Myocyte (in vitro differentiated cells): ENCODE data around the gene ATF6B. TPM values are rescaled to one million over a fixed set of nuclear protein-coding genes. Genes with fewer than 3 reads are reported as not detected.
"Not testable (repeated sequence)": the region's sequence is repeated elsewhere in the genome, so short reads cannot be mapped to it uniquely, and the experiment has no call there.

ENCODE experiments used
- DNase-seq: peaks from one replicate; pipeline ENCODE4 v3.0.0-alpha.2; 2012; ENCODE audit warnings: low read depth
- total RNA-seq: library from RNA; depleted of rRNA; stranded (reverse); fragments of >200 nt; gene quantifications from 2 replicates; pipeline ENCODE4 v1.2.3, GENCODE V29; 2014

ATF6B gene
- total RNA-seq, 1 donor from 2014 or later, result 26.4 TPM

DNA sequence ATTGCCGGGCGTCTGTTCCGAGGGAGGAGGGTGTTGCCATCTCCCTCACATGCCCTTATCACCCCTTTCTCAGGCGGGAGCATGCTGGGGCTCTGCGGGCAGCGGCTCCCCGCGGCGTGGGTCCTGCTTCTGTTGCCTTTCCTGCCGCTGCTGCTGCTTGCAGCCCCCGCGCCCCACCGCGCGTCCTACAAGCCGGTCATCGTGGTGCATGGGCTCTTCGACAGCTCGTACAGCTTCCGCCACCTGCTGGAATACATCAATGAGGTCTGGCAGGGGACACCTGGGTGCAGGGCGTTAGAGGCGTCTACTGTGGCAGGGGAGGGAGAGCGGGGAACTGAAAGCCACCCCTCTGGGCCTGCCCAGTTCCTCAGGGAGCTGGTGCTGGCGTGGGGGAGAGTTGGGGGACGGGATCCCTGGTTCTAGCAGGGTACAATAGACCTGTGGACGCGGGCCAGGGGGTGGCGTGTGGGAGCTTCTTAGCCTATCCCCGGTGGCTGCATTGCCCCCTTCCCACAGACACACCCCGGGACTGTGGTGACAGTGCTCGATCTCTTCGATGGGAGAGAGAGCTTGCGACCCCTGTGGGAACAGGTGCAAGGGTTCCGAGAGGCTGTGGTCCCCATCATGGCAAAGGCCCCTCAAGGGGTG is 26.6 kb upstream of the ATF6B start:
- DNase-seq, result peak; percentile 81

DNA sequence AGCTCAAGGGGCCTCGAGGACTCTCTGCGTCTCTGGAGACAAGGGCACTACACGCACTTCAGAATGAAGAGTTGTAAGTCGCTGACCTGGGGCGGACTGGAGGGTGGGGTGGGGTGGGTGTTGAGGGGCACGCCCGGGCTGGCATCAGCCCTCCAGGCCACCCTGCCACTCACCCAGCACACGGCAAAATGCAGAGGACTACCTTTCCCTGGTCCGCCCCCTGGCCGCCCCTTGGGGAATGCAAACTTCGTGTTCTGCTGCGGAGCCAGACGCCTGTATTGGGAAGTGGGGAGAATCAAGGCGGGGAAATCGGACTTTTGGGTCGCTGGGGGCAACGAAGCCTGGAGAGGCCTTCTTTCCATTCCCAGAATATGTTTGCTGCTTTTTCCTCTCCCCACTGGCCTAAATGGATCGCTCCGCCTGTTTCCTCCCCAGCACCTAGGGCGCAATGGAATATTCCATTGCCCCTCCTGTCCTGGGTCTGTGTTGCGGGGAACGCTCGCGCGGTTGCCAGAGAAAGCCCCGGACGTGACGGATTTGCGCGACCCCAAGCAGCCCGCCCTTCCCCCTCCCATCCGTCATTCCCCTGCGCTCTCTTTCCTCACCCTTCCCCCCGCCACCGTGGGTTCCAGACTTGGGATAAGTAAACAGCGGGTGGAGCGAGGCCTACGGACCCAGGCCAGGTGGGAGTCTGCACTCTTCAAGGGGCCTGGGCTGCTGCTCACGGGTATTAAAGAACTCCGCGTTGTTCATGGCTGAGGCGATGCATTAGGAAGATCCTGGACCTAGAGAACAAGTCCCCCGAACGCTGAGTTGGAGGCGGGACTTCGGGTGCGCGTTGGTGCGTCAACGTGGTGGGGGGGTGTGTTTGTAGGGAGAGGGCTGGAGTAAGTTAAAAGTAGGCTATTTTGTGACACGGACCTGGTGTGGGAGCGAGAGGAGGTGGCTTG is 25.8 kb upstream of the ATF6B start, which contains the start of gene PPT2:
TSS of gene PPT2 (plus strand) at position 578 of the 950 bp plus-strand sequence. CDS start 454 bp downstream, outside the sequence.
- DNase-seq, result peak; percentile 94

DNA sequence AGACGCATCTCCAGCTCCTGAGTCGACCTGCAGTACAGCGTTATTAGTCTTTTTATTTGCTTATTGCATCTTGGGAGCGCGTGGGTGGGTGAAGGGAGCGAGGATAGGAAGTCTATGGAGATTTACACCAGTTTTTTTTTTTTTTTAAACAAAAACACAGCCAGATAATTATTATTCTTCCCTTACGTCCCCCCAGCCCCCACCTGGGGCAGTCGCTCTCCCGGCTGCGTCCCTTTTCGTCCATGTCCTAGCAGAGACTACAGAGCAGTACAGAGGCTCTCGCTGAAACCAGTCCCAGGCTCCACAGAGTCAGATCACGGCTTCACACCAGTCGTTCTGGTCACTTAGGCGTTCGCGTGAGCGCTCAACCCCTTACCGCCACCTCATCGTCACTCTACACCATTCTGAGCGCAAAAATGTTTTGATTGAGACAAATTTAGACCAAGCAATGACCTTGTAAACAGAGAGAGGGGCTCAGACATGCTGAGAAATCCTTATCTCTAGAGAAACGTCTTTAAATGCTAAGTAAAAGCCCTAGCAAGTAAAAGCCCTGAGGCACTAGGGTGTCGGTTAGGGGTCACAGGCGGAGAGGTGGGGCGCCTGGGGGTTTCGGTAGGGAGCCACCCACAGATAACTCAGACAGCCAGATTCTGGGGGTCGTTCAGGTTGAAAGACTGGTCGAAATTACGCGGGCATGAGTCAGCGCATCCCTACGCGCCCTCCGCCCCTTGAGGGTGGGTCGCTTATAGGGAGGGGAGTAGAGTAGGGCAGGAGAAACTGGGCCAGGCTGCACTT is 24.9 kb upstream of the ATF6B start:
- peak; percentile 16 for DNase-seq

DNA sequence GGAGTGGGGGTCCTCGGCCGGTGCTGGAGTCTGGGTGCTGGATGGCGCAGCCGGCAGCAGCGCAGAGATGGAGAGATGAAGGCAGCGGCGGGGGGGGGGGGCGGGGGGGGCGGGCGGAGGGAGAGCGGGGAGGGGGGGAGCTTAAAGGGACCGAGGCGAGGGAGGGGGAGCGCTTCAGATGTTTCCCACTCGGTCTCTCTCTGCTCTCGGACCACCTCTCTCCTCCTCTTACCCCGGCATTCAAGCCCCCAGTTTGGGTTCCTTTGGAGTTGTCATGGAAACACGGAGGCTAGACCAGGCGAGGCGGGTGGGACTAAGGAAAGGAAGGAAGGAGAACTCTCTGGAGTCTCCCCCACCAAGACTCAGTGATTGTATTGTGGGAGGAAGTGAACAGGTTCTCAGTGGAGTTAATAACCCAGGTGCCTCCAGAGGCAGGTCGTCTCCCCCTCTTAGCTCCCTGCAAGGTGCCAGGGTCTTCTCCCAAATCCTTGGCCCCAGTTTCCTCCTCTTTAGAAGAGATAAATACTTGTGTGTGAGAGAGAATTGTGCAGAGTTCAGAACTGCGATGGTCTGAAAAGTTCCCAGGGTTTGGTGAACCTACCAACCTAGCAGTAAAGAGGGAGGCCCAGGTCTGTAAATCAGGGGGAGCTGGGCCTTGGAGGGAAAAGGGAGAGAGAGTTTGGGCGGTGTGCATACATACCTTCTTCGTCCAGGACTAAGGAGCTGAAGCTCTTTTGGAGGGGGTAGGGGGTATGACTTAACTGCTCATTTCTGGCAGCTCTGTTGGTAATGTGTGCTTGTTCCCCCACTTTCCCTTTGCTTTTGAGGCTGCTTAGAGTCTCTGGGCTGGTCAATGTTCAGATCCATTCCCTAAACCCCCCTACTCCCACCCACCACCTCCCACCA is 24.1 kb upstream of the ATF6B start, which contains the start of gene PRRT1:
TSS of gene PRRT1 (minus strand) at position 77 of the 906 bp plus-strand sequence. CDS start 112 bp downstream, outside the sequence.
- no peak for DNase-seq

DNA sequence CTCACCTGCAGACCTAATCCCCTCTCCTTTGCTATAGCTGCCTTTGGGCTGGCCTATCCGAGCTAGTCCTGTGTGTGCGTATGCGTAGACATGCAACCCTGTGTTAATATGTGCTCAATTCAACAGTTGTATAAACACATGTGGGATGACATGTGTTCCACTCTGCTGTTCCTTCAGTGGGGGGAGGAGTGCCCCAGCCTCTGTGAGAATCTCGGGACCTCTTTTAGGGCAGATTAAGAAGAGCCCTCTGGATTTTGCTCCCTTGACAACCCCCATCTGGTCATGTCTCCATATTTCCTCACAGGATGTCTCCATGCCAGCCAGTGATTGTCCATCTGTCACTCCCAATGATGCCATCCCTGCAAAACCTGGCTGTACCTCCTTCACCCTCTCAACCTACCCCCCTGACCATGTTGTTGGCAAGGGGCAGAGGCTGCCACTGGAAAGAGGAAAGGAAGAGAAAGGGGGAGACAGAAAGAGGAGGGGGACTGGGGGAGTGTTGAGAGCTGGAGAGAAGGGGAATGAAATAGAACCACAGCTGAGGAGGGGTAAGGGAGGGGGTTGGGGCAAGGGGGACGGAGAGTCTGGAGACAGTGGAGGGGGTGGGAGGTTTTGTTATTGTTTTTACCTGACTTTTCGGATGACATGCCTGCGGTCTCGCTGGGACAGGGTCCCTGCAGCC is 23.3 kb upstream of the ATF6B start:
- no peak for DNase-seq

DNA sequence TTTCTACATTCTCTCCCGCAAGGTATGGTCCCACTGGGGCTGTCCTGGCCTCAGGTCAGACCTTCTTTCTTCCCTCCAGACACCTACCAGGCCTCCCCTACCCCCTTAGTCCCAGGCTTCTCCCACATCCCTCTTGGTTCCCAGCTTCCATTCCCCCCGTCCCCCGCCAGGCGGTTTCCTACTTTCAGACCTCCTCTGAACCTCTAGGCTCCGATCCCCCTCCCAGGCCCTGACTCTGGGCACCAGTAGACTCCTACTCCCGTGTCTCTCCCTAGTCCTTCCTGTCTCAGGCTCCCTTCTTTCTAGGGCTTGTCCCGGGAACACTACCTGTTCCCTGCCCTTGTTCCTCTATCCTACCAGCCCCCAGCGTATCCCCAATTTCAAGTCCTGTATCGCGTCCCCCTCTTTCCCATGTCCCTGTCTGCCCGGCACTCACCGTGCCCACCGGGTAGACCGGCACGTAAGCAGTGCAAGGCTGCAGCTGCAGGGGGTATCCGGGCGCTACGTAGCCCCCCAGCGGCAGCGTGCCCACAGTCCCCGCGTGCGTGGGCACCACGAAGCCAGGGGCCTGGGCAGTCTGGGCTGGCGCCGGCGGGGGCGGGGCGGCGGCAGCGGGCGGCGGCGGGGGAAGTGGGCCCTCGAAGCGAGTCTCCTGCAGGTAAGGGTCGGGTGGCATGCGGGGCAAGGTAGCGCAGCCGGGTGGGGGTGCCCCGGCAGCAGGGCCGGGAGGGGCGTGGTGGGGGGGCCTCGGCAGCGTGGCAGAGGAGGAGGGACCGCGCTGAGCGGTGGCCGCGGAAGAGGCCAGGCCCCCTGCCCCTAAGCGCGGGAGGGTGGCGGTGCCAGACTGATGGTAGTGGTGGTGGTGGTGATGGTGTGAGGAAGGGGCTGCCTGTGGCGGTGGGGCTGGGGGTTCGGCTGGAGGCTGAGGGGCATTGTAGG is 22.2 kb upstream of the ATF6B start:
- DNase-seq, result no peak

DNA sequence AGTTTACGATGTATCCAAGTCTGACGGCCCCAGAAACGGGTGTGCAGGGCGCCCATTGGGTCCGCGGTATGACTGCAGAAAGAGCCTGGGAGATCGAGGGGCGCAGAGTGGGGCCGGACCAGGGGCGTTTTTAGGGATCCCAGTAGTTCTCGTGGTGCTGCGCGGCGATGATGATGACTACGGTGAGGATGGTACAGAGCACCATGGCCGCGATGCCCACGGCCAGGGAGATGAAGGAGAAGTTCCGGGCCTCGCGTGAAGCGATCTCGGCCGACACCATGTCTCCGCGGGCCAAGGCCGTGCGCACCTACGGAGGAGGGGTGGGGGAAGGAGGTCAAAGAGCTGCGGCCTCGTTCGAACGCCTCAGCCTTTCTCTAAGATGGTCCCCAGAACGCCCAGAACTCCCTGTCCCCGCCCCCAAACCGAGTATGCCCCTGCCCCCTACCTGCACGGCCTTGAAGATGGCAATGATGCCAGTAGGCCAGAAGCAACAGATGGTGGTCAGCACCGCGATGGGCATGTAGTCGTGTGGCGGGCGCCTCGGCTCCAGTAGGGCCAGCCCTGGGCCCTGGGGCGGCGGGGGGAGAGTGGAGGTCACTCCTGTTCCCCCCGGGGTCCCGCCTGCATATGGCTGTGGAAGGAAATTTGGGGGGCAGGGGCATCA is 21.2 kb upstream of the ATF6B start:
- DNase-seq, result no peak

DNA sequence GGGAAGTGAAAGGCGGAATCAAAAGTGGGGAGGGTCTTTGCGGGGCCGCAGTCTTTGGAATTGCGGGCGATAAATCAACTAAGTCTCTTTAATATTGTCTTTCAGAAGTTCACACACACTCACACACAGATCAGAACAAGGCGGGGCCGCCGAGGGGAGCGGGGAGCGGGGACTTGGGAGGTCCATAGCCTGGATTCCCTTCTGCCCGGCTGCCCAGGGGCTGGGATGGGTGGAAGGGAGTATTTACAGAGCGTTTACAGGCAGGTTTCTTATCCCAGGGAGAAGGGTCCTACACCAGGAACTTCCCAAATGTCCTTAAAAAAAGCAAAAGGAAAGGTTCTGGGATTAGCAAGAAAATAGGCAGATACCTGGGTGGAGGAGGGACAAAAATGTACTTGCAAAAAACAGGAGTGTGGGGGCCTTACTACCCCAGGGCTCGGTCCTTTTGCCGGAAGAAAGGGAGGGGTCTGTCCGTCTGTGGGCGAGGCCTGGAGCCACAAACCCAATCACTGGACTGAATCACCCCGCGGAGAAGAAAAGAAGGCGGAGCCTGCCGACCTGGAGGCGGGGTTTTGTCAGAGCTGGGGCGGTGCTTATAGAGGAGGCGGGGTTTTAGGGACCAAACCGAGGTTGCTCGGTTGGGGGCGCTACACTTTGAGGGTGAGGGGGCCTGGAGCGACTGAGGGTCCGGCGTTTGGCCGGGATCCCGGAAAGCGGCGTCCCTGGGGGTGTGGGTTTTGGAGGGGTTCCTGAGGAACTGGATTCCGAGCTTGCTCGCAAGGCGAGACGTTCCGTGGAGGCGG is 20.4 kb upstream of the ATF6B start:
- no peak for DNase-seq

DNA sequence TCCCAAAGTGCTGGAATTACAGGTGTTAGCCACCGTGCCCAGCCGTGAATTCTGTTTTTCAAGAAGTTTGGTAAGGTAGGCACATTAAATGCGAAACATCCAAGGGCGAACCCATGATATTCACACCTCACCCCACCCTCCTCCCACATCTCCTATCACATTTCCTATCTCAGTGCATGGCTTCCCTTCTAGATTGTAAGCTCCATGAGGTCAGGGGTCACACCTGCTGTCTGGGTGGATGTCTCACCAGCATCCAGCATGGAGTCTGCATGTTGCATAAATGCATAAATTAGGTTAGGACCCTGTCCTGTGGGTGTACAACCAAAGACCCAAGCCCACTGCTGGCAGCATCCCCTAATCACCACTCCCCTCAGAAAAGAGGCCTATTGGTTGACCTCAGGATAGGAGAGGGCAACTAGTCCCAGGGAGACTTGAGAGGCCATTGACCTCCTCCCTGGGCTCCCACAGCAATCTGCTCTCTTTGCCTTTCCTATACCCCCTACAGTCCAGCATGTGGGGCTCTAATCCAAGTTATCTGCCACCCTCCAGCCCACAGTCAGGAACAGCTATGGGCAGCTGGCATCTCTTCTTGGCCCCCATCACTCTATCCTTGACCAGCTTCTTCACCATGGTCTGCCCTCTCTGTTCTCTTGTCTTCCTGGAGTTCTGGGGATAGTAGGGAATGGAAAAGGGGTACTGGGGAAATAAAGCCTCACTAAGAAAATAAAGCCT is 19.5 kb upstream of the ATF6B start:
- DNase-seq, result no peak

DNA sequence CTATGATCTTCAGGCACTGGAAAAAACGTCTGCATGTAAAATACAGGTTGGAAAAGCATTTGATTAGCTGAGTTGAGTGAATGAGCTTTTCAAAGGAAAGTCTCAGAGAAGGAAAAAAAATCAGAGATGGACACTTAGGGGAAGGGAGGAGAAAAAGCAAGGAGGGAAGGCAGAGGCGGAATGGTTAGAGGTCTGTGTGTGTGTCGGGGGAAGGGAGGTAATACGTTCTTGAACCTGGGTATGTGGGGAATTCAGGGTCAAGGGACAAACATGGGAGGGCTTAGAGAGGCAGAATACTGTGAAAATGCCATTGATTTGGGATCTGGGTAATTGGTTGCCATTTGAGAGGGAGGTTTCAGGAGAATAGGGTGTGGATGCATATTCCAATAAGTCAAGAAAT is 18.6 kb upstream of the ATF6B start:
- DNase-seq, result no peak

DNA sequence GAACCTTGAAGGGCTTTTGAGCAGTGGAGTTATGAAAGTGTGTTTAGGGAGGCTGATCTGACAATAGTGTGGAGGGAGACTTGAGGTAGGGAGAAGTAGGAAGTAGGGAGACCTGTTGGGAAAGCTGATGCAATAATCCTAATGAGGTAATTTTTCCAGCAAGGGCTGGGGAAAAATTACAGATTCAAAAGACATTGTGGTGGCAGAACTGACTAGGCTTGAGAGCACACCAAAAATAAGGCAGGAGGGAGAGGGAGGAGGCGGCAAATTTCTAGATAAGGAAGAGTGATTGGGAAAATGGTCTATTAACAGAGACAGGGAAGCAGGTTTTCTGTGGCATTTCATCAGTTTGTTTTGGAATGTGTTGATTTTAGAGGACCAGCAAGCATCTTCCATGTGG is 18.2 kb upstream of the ATF6B start:
- no peak for DNase-seq

DNA sequence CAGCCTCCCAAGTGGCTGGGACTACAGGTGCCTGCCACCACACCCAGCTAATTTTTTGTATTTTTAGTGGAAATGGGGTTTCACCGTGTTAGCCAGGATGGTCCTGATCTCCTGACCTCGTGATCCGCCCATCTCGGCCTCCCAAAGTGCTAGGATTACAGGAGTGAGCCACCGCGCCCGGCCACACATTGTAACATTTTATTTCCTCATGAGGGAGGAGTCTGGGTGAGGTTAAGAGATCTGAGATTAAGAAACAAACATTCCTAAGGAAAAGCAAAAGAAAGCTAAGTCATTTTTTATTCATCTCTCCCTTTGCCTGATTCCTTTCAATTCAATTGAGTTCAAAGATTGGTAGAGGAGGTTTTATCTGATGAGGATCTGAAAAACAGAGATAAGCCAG is 16.2 kb upstream of the ATF6B start:
- not testable (repeated sequence) for DNase-seq

DNA sequence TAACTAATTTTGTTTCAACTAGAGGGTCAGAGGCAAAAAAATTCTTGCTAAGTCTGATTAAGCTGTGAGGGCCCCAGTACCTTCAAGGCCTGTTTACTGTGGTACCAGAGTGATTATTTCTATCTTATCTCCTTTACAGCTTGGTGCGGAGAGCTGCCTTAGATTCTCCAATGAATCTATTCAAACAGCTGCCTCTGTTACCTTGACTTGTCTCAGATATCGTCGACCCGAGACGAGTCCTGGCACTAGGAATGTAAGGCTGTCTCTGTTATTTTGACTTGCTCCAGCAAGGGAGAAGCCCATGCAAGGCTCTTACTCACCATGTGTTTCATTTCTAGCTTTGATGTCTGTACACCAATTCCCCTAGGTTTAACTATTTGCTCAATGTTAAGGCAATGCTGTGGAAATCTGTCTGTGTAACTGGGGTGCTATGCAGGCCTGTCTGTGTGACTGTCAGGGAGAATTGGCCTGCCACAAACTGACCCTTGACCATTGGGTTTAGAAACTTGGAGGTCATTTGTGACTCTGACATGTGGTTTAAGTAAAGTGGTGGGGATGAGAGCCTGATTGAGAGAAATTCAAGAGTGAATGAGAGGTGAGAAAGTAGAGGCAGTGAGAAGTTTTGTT is 12.5 kb upstream of the ATF6B start:
- no peak for DNase-seq

DNA sequence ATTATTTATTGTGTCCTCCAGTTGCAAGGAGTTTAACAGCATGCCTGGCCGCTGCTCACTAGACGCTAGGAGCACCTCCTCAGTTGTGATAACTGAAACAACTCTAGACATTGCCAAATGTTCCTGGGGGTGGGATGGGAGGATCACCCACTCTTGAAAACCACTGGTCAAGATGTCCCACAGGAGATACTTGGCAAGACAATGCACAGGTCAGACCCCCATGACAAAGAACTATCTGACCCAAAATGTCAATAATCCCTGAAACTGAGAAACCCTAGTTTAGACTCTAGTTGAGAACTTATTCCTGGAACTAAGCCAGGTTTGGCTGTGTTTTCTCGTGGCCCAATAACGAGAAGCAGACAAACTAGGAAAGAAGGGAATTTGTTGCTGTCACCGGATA is 11.5 kb upstream of the ATF6B start:
- DNase-seq, result no peak

DNA sequence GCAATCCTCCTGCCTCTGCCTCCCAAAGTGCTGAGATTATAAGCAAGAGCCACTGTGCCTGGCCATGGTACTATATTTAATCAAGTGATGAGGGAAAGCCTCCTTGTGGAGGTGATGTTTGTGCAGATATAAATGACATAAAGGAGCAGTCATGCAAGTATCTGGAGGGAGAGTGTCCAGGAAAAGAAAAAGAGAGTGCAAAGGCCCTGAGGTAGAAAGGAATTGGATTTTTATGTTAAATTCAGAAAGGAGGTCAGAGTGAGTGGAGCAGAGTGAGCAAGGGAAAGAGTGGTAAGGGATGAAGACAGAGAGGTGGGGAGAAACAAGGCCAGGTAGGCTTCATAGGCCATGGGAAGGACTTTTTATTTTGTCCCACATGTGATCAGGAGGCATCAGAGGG is 9.4 kb upstream of the ATF6B start:
- DNase-seq, result no peak

DNA sequence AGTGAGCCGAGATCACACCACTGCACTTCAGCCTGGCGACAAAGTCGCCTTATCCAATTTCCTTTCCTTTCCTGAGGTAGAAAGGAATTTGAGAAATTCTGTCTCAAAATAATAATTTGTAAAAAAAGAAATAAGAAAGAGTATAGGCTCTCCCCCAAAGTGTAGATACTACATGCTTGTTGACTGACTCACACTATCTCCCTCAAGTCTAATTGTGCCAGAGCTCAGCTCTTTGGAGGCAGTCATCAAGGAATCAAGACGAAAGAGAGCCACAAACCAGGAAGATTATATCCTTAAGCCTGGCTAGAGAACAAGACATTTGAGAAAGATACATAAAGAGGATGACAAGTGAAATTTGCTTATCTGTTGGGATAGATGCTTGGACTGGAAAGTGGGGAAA is 5.7 kb upstream of the ATF6B start:
- no peak for DNase-seq
